HEK293T (cell line): ENCODE data around the gene TJP1.
"Not testable (repeated sequence)": the region's sequence is repeated elsewhere in the genome, so short reads cannot be mapped to it uniquely, and the experiment has no call there.

Experiments
- ARNT ChIP-seq: fragments of 450-650 bp; IDR thresholded peaks from 2 replicates; pipeline ENCODE4 v1.6.1; 2017; ENCODE audit warnings: mild to moderate bottlenecking
- BHLHE40 ChIP-seq: fragments of 450-650 bp; IDR thresholded peaks from 2 replicates; pipeline ENCODE4 v1.6.1; 2016; ENCODE audit warnings: mild to moderate bottlenecking, moderate library complexity, borderline replicate concordance
- ELF4 ChIP-seq: fragments of 450-650 bp; IDR thresholded peaks from 2 replicates; pipeline ENCODE4 v1.6.1; 2017; ENCODE audit warnings: antibody characterized with exemption
- FOXA1 ChIP-seq: fragments of 450-650 bp; IDR thresholded peaks from 2 replicates; pipeline ENCODE4 v1.6.1; 2016; ENCODE audit warnings: mild to moderate bottlenecking
- FOXK2 ChIP-seq: fragments of 450-650 bp; IDR thresholded peaks from 2 replicates; pipeline ENCODE4 v1.6.1; 2016; ENCODE audit warnings: mild to moderate bottlenecking
- HDGF ChIP-seq: fragments of 450-650 bp; IDR thresholded peaks from 2 replicates; pipeline ENCODE4 v1.6.1; 2017; ENCODE audit warnings: antibody characterized with exemption, borderline replicate concordance
- L3MBTL2 ChIP-seq: fragments of 450-650 bp; conservative IDR thresholded peaks from 2 replicates; pipeline ENCODE4 v1.6.1; 2016; ENCODE audit warnings: mild to moderate bottlenecking
- NFRKB ChIP-seq: fragments of 450-650 bp; IDR thresholded peaks from 2 replicates; pipeline ENCODE4 v1.6.1; 2016; ENCODE audit warnings: mild to moderate bottlenecking, moderate library complexity
- PKNOX1 ChIP-seq: fragments of 450-650 bp; IDR thresholded peaks from 2 replicates; pipeline ENCODE4 v1.6.1; 2016
- TARDBP ChIP-seq: fragments of 450-650 bp; IDR thresholded peaks from 2 replicates; pipeline ENCODE4 v1.6.1; 2016
- ZNF384 ChIP-seq: fragments of 450-650 bp; IDR thresholded peaks from 2 replicates; pipeline ENCODE4 v1.6.1; 2016

GRCh38 chr15:29696506-29696905 lies 125.8 kb downstream of the TJP1 start:
- TF ChIP-seq TARDBP, FOXA1, ARNT, HDGF, L3MBTL2, FOXK2, ZNF384, BHLHE40, NFRKB, PKNOX1, ELF4: not testable (repeated sequence)
